RWPE1 (cell line): ENCODE results near the gene ICE2.
A peak's percentile ranks its signal among the peaks of the same experiment; 100 is the strongest.

Experiments used
- CTCF ChIA-PET: fragments of 350-600 bp; sonication (Branson Sonifier 250); formaldehyde crosslinking; extraction: SDS; loops from one replicate; lab custom pipeline; 2021; lab: Yijun Ruan, JAX
- POLR2A ChIA-PET: fragments of 400-600 bp; formaldehyde crosslinking; extraction: SDS; loops from one replicate; lab custom pipeline; 2020; ENCODE audit warnings: antibody characterized with exemption; ENCODE audit not compliant: low non-redundant PET; lab: Yijun Ruan, JAX
- DNase-seq: peaks from one replicate; pipeline ENCODE4 v3.0.0; 2012; ENCODE audit warnings: low spot score
- H3K27ac ChIP-seq: fragments of 450-650 bp; 2 replicates; pipeline ENCODE4 v1.5.1; 2017
- CTCF ChIP-seq: fragments of 450-650 bp; conservative IDR thresholded peaks from 2 replicates; pipeline ENCODE4 v1.5.1; 2017; ENCODE audit warnings: low read depth, mild to moderate bottlenecking

ICE2 gene

GRCh38 chr15:60396100-60396499 is 82.8 kb downstream of the ICE2 start:
- H3K27ac ChIP-seq: peak overlapping the region; percentile 99
- no peak for TF ChIP-seq CTCF
- DNase-seq: no peak
- ChIA-PET POLR2A (interaction anchor here (0.7 kb wide), 1 partner anchor 18 kb away, joined by 4 read pairs; no protein-coding TSS in a partner anchor), CTCF (interaction anchor here (0.7 kb wide), 2 partner anchors 76 to 303 kb away, joined by 3 to 4 read pairs; no protein-coding TSS in a partner anchor)

- TF ChIP-seq CTCF: no peak
- DNase-seq: no peak
- ChIA-PET POLR2A (interaction anchor here (0.7 kb wide), 1 partner anchor 18 kb away, joined by 4 read pairs; no protein-coding TSS in a partner anchor), CTCF (interaction anchor here (0.6 to 1.1 kb wide), 4 partner anchors 48 to 1380 kb away, joined by 3 to 4 read pairs (median 4); no protein-coding TSS in a partner anchor)
- H3K27ac ChIP-seq: peak overlapping the region; percentile 99
Measured at GRCh38 chr15:60395276-60396011, 83.5 kb downstream of the ICE2 start.

- DNase-seq: peak; percentile 34
- TF ChIP-seq CTCF: no peak
- POLR2A ChIA-PET: interaction anchor here (0.6 kb wide), 2 partner anchors 40 to 338 kb away, joined by 3 to 4 read pairs; no protein-coding TSS in a partner anchor
- H3K27ac ChIP-seq: peak overlapping the region; percentile 99
- CTCF ChIA-PET: interaction anchor here (1.1 to 1.6 kb wide), 2 partner anchors 49 to 50 kb away, joined by 4 to 6 read pairs; no protein-coding TSS in a partner anchor
Measured at GRCh38 chr15:60394689-60395097, 84.2 kb downstream of the ICE2 start.

- POLR2A ChIA-PET: no interaction called here
- CTCF ChIA-PET: interaction anchor here (0.7 to 1.6 kb wide), 2 partner anchors 51 to 52 kb away, joined by 6 to 7 read pairs; no protein-coding TSS in a partner anchor
- peak overlapping the region; percentile 99 for H3K27ac ChIP-seq
- peak; percentile 93 for DNase-seq
- no peak for TF ChIP-seq CTCF
Measured at GRCh38 chr15:60392986-60393790, 85.8 kb downstream of the ICE2 start.

- POLR2A ChIA-PET: no interaction called here
Measured at GRCh38 chr15:60392601-60392985, 86.3 kb downstream of the ICE2 start.

More at GRCh38 chr15:60392601-60392985, 86.3 kb downstream of the ICE2 start:
- CTCF ChIA-PET: no interaction called here
- peak overlapping the region; percentile 99 for H3K27ac ChIP-seq
- peak; percentile 70 for DNase-seq
- no peak for TF ChIP-seq CTCF
